ENCODE results near the gene DHRS4.
"Not testable (repeated sequence)": the region's sequence is repeated elsewhere in the genome, so short reads cannot be mapped to it uniquely, and the experiment has no call there.

DNA sequence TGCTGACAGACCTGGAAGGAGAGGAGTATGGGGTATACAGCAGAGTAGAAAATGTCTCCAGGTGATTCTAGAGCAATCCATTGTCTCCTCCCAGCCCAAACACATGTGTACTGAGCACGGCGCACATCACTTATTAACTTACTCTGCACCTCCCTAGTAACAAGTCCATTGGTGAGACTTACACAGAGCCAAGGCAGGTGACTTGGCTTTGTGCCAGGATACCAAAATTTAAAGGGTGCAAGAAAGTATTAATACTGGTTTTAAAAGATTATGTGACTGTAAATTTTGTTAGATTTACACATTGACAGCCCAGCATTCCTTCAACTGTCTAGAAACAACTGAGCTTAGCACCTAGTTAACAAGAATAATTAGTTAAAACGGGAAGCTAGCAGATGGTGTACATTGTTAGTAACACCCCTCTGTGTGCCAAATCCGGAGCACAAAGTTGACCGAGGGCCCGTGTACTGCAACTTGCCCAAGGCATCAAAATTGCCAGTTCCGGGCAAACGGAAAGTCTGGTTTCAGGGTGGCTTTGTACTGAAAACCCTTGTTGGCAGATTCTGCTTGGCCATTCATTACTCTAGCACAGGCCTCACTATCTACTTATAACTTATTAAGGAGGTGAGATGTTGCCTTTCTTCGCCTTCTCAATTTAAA lies 4.5 kb downstream of the DHRS4 start:
- TF ChIP-seq, protein P1, sequence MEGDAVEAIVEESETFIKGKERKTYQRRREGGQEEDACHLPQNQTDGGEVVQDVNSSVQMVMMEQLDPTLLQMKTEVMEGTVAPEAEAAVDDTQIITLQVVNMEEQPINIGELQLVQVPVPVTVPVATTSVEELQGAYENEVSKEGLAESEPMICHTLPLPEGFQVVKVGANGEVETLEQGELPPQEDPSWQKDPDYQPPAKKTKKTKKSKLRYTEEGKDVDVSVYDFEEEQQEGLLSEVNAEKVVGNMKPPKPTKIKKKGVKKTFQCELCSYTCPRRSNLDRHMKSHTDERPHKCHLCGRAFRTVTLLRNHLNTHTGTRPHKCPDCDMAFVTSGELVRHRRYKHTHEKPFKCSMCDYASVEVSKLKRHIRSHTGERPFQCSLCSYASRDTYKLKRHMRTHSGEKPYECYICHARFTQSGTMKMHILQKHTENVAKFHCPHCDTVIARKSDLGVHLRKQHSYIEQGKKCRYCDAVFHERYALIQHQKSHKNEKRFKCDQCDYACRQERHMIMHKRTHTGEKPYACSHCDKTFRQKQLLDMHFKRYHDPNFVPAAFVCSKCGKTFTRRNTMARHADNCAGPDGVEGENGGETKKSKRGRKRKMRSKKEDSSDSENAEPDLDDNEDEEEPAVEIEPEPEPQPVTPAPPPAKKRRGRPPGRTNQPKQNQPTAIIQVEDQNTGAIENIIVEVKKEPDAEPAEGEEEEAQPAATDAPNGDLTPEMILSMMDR (IDR thresholded peaks at IDR 0.05; ENCODE audit: borderline replicate concordance, extremely low read depth, low read length, poor library complexity, severe bottlenecking) = not testable (repeated sequence)
- not testable (repeated sequence) for TF ChIP-seq EZH2 (IDR thresholded peaks at IDR 0.05; ENCODE audit: borderline replicate concordance, low read depth, low read length, severe bottlenecking)

All from DND-41 (cell line).